ENCODE results near the gene VWA2. TPM values are rescaled to one million over a fixed set of nuclear protein-coding genes. Genes with fewer than 3 reads are reported as not detected.

The VWA2 gene
- total RNA-seq, 1 donor from 2014 or later: not detected

GRCh38 chr10:114337510-114338462 is 98.7 kb downstream of the VWA2 start:
- peaks cover 10% of the 10 kb centered on the region for H3K27me3 Mint-ChIP-seq (ENCODE audit: insufficient read depth)
- H3K27ac Mint-ChIP-seq: peak overlapping the region; percentile 61
- H3K9me3 Mint-ChIP-seq: no peaks in the 10 kb centered on the region
- no peak overlapping the region for H3K4me3 Mint-ChIP-seq
- DNase-seq (ENCODE audit: low spot score): no peak
- peaks cover 26% of the 10 kb centered on the region for H3K4me1 Mint-ChIP-seq (ENCODE audit: low read depth)
- intact Hi-C loops (cut with micrococcal nuclease): loop anchor here (2.0 kb wide), 1 partner anchor 33 kb away; no protein-coding TSS in a partner anchor
- no peaks in the 10 kb centered on the region for H3K36me3 Mint-ChIP-seq (ENCODE audit: low read depth)

- H3K9me3 Mint-ChIP-seq: no peaks in the 10 kb centered on the region
- intact Hi-C loops (cut with micrococcal nuclease): no loop called here
- peaks cover 22% of the 10 kb centered on the region for H3K4me1 Mint-ChIP-seq (ENCODE audit: low read depth)
- DNase-seq (ENCODE audit: low spot score): no peak
- H3K36me3 Mint-ChIP-seq (ENCODE audit: low read depth): no peaks in the 10 kb centered on the region
- no peak overlapping the region for H3K27ac Mint-ChIP-seq
- no peak overlapping the region for H3K4me3 Mint-ChIP-seq
- peaks cover 10% of the 10 kb centered on the region for H3K27me3 Mint-ChIP-seq (ENCODE audit: insufficient read depth)
Observed at GRCh38 chr10:114340816-114341215, 101.8 kb downstream of the VWA2 start.

Other genes with a start within 250 kb of the VWA2 start
- gene ADRB1, start 195.4 kb upstream of the VWA2 start, total RNA-seq: not detected in 2 replicates
- 12.1 and 13.0 TPM in 2 replicates for gene CCDC186, start 65.1 kb upstream of the VWA2 start, total RNA-seq
- 0.10 and 0.13 TPM in 2 replicates for gene TDRD1, start 59.9 kb upstream of the VWA2 start, total RNA-seq
- 3.7 and 4.1 TPM in 2 replicates for gene AFAP1L2, start 165.2 kb downstream of the VWA2 start, total RNA-seq